ENCODE measurements around the gene COX5A.

COX5A gene

GRCh38 chr15:74937590-74938371, at the start of gene COX5A:
TSS of gene COX5A (minus strand) at chr15:74938073. CDS start at chr15:74938014, 59 bp downstream.
- DNase-seq = peak; percentile 91 to 97

- DNase-seq = no peak
These were observed 45.9 kb upstream of the COX5A start for GRCh38 chr15:74983725-74984231.

GRCh38 chr15:74982183-74982582, 44.3 kb upstream of the COX5A start:
- no peak for DNase-seq

DNA sequence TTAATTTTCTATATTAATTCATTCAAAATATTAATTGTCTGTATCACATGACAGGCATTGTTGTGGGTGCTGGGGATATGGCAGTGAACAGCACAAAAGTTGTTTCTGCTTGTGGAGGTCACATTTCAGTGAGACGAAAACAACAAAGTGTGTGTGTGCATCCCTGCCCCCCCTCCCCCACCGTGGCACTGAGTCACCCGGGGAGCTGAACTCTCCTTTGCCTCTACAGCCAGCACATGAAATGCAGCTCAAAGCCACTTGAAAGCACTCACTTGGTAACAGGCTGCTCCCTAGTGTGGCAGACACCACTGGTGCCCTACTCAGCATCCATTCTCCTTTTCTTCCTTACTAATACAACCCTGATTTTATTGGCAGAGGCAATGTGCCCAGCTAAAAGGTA, 40.6 kb upstream of the COX5A start:
- DNase-seq = peak in 1 of 2 experiments; percentile 18

- no peak for DNase-seq
These were observed 40.2 kb upstream of the COX5A start for GRCh38 chr15:74978077-74978476.

- no peak for DNase-seq
These were observed 39.7 kb upstream of the COX5A start for GRCh38 chr15:74977599-74977998.

DNA sequence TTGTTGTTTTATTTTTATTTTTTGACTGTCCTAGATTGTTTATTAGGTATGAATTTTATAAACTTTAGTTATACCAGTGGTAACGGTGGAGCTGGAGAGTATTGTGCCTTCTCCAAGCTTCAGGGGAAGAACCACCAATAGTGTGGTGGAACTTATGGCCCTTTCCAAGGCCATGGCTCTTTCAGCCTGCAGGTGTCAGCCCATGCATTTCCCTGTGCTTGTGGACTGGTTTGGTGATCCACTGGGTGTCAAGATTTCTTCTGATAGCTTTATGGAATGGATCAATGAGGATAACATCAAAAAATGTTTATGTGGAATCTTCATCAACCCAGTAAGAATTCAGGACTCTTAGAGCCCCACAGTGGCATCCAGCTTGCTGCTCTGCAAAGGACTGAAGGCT, 38.3 kb upstream of the COX5A start:
- no peak for DNase-seq

DNA sequence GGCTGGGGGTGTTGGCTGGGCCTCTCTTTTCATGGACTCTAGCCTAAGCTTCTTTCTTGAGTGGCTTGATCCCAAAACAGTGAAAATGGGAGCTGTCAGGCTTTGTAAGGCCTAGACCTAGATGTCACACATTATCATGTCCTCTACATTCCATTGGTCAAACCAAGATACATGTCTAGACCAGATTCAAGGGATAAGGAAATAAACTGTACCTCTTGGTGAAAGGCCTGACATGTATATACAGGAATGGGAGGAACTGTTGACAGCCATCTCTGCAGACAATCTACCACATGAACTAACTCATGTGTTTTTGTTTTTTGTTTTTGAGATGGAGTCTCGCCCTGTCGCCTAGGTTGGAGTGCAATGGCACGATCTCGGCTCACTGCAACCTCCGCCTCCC, 29.8 kb upstream of the COX5A start:
- no peak for DNase-seq

DNA sequence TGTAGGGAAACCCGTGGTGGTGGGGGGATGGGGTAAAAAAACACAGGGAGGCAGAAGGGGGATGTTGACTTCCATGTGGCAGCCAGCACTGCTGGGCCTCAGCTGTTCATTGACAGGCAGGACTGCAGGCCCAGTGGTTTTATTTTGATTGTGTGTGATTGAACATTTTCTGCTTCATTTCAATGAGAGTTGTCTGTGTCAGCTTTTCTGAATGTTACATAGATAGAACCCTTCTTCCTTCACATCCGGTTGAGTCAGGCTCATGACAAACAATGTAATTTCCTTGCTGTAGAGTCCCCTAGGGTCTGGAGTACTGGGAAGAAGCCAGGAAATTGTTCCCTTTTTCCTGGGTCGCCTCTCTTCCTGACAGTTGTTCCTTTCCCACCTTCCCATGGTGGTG, 26.9 kb upstream of the COX5A start:
- no peak for DNase-seq

- DNase-seq = peak in 1 of 2 experiments; percentile 68
These were observed 25.3 kb upstream of the COX5A start for GRCh38 chr15:74963213-74963612.

DNA sequence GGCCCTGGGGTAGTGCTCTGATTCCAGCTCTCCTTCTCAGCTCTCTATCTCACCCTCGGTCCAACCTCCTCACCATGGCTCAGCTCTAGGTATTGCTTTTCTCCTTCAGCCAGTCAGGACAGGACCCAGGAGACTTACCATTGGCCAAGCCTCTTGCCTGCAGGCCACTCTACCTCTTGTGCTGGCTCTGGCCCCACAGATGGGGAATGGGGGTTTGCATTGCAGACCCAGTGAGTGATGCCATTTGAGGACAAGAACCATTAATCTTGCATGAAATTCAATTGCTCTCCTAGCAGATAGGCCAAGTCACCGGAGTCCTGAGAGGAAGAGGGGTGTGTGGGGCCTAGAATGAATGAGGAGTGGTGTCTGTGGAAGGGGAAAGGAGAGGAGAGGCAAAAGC, 24.8 kb upstream of the COX5A start:
- no peak for DNase-seq

DNA sequence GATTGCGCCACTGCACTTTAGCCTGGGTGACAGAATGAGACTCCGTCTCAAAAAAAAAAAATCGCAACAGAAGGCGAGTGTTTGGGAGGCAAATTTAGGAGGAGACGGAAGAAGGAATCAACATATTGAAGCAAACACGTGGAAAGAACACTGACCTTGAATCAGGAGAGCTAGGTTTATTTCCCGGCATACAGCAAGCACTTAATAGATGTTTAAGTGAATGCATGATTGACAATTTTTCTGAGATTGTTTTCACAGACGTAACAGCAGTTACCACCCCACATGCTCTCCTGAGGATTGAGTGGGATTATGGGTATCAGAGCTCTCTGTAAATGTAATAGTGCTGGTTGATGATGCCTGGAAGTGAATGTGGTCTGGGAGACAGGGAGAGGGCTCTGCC, 24.3 kb upstream of the COX5A start:
- no peak for DNase-seq

GRCh38 chr15:74961616-74962015, 23.7 kb upstream of the COX5A start:
- DNase-seq = no peak

DNA sequence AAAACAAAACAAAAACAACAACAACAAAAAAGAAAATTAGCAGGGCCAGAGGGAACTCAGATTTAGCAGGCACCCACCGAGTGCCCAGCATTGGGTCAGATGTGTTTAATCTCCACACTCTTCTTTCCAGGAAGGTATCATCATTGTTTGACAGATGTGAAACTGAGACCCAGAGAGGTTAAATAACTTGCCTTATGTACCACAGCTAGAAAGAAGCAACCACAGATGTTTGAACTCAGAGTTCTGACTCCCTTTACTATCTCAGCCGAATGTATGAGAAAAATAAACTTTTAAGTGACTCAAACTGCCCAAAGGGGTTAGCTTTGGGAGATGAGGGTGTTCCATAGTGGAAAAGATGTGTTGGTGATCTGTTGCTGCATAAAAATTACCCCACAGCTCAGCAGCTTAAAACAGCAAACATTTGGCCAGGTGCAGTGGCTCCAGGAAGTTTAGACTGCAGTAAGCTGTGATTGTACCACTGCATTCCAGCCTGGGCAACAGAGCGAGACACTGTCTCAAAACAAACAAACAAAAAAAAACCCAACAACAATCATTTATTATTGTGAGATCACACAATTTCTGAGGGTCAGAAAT, 23.2 kb upstream of the COX5A start:
- no peak for DNase-seq

GRCh38 chr15:74960286-74960685, 22.4 kb upstream of the COX5A start:
- DNase-seq = no peak

DNA sequence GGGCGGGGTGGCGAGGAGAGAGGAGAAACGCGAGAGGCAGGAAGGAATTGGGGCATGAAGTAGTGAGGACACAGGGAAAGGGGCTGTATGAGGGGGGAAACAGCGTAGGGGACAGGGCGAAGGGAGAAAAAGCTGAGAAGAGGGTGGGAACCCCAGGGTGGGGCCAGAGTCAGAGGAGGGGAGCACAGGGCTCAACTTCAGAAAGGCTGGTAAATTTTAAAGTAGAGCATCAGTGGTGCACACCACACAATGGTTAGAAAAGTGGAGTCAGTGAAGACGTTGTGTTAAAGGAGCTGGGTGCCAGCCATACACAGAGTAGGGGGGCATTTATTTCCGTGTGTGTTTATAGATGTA, 21.7 kb upstream of the COX5A start:
- DNase-seq = no peak

DNA sequence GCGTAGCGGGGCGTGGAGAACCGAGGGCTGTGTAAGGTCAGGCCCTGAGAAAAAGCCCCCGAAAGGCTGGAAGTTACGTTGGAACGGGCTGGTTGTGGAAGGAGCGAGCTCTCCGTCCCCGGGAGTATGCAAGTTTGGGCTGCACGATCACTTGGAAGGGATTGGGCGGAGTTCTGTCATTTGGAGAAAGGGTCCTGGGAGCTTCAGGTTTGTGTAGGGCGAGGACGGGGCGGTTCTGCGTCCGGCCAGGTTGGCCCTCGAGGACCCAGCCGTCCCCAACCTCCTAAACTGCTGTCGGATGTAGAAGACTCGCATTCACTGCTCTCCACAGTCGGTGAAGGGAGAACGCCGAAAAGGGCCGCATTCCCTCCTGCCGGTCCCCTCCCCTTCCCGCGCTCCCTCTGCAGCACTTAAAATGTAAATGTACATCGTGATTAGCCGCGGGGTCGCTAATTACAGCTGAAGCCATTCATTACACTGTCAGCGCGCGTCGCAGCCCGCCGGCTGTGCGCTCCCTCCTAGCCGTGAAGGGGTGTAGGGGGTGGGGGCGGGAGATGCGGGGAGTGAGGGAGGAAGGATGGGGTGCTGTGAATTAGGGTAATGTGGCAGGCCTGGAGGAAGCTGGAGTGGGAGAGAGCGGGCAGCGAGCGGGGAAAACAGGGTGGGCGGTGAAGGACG, 21.2 kb upstream of the COX5A start:
- DNase-seq = peak; percentile 18 to 58

GRCh38 chr15:74958320-74958907, 20.5 kb upstream of the COX5A start:
- DNase-seq = peak; percentile 92 to 93

DNA sequence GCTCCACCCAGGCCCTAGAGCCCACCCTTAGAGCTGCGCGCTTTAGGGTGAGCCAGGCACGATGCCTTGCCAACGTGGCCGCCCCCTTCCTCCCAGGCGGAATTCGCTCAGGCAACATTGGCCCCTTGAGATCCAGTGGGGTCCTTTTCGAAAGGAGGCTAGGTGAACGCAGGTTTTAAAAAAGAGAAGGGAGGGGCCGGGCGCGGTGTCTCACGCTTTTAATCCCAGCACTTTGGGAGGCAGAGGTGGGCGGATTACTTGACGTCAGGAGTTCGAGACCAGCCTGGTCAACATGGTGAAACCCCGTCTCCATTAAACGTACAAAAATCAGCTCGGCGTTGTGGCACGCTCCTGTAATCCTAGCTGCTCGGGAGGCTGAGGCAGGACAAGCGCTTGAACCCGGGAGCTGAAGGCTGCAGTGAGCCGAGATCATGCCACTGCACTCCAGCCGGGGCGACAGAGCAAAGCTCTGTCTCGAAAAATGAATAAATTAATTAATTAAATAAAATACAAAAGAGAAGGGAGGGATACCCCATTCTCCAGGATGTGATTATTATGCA, 19.7 kb upstream of the COX5A start:
- peak in 1 of 2 experiments; percentile 66 for DNase-seq

DNA sequence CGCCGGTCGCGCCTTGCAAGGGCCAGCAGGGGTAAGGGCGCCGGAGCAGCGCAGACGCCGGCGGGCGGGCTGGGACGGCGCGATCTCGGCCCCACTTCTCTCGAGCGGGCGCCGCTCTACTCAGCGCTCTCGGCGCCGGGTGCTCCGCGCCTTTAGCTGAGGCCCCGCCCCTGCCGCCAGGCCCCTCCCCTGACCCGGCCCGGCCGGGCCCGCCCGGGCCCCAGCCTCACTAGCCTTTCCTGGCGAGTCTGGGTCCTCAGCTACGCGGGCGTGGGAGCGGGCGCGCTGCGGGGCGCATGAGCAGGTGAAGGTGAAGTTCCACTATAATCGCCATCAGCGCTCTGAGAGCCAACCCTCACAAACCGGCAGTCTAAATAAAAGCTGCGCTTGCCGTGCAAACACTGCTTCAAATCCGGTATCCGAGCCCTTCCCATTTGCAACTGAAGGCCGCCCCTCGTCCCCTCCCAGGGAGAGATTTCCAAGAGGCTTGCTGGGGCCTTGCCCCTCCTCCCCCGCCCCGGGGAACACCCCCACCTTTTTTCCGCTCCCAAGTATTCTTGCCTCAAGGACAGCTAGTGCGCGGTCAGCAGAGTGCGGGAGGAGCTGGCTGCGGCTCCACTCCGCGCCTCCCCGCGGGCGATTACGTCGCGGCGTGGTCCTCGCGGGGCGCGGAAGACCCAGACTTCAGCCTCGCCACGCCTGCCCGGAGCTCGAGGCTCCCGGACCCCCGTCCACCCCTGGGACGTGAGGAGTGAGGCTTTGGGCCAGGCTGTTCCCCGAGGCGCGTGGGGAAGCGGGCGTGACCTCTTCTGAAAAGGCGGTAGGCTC, 19.0 kb upstream of the COX5A start, which contains the start of gene RPP25:
Gene RPP25 (minus strand): TSS at position 125 of the 828 bp plus-strand sequence. CDS start 189 bp downstream, outside the sequence.
- DNase-seq = peak; percentile 85 to 90

GRCh38 chr15:74955796-74956647, 18.1 kb upstream of the COX5A start:
- peak; percentile 60 to 68 for DNase-seq
